Fibroblast of mammary gland (primary cell): ENCODE results near the gene UNC5A.

Experiments
- DNase-seq: peaks from one replicate; pipeline ENCODE4 v3.0.0-alpha.2; 2010; ENCODE audit warnings: low read depth
- H3K4me3 ChIP-seq: 2 replicates; pipeline ENCODE4 v1.5.1; 2011; ENCODE audit warnings: low read depth, mild to moderate bottlenecking, low read length, moderate library complexity; ENCODE audit not compliant: control insufficient read depth
- CTCF ChIP-seq: conservative IDR thresholded peaks from 2 replicates; pipeline ENCODE4 v1.5.1; 2011; ENCODE audit warnings: low read depth, low read length, inconsistent platforms; ENCODE audit not compliant: control insufficient read depth, insufficient read depth

UNC5A gene

GRCh38 chr5:176794509-176794908, 15.8 kb upstream of the UNC5A start:
- no peak for TF ChIP-seq CTCF
- H3K4me3 ChIP-seq, result no peak overlapping the region
- DNase-seq, result no peak

- TF ChIP-seq CTCF, result no peak
- H3K4me3 ChIP-seq, result no peak overlapping the region
- DNase-seq, result no peak
Measured at GRCh38 chr5:176796411-176796810, 13.9 kb upstream of the UNC5A start.

GRCh38 chr5:176796970-176797369, 13.4 kb upstream of the UNC5A start:
- H3K4me3 ChIP-seq, result no peak overlapping the region
- no peak for DNase-seq
- TF ChIP-seq CTCF, result no peak

- no peak for DNase-seq
- TF ChIP-seq CTCF, result no peak
- no peak overlapping the region for H3K4me3 ChIP-seq
Measured at GRCh38 chr5:176797456-176798050, 12.8 kb upstream of the UNC5A start.

GRCh38 chr5:176798086-176798876, 12.1 kb upstream of the UNC5A start:
- no peak for TF ChIP-seq CTCF
- DNase-seq, result no peak
- no peak overlapping the region for H3K4me3 ChIP-seq

GRCh38 chr5:176798949-176799348, 11.4 kb upstream of the UNC5A start:
- no peak overlapping the region for H3K4me3 ChIP-seq
- TF ChIP-seq CTCF, result no peak
- DNase-seq, result no peak

- DNase-seq, result no peak
- TF ChIP-seq CTCF, result no peak
- H3K4me3 ChIP-seq, result no peak overlapping the region
Measured at GRCh38 chr5:176799488-176799887, 10.9 kb upstream of the UNC5A start.
